Trophoblast cell (in vitro differentiated cells and primary cell): ENCODE measurements around the gene PSTPIP1.

Experiments used
- DNase-seq, 2 donors: peaks; one replicate each; pipeline ENCODE4 v3.0.0-alpha.2; 2016
- H2AFZ ChIP-seq: 2 replicates; pipeline ENCODE4 v1.6.1; 2013; ENCODE audit warnings: low read length, moderate library complexity, mild to moderate bottlenecking; ENCODE audit not compliant: insufficient read depth, poor library complexity
- H2AK5ac ChIP-seq: 2 replicates; pipeline ENCODE4 v1.6.1; 2013; ENCODE audit warnings: mild to moderate bottlenecking, low read length
- H2BK120ac ChIP-seq: 2 replicates; pipeline ENCODE4 v1.6.1; 2013; ENCODE audit warnings: low read length, mild to moderate bottlenecking, moderate library complexity; ENCODE audit not compliant: insufficient read depth, poor library complexity
- H2BK12ac ChIP-seq: 2 replicates; pipeline ENCODE4 v1.6.1; 2013; ENCODE audit warnings: mild to moderate bottlenecking, low read length, moderate library complexity
- H2BK5ac ChIP-seq: 2 replicates; pipeline ENCODE4 v1.6.1; 2013; ENCODE audit warnings: low read length, low read depth, moderate library complexity, mild to moderate bottlenecking; ENCODE audit not compliant: poor library complexity
- H3K14ac ChIP-seq: 2 replicates; pipeline ENCODE4 v1.6.1; 2013; ENCODE audit warnings: mild to moderate bottlenecking, low read length
- H3K18ac ChIP-seq: 2 replicates; pipeline ENCODE4 v1.6.1; 2013; ENCODE audit warnings: mild to moderate bottlenecking, low read length
- H3K23ac ChIP-seq: 2 replicates; pipeline ENCODE4 v1.6.1; 2013; ENCODE audit warnings: low read length
- H3K27ac ChIP-seq: 2 replicates; pipeline ENCODE4 v1.5.1; 2013; ENCODE audit warnings: low read depth, mild to moderate bottlenecking, inconsistent platforms, low read length, moderate library complexity
- H3K27me3 ChIP-seq: 2 replicates; pipeline ENCODE4 v1.6.1; 2013; ENCODE audit warnings: inconsistent platforms, mild to moderate bottlenecking, low read length, moderate library complexity; ENCODE audit not compliant: insufficient read depth
- H3K36me3 ChIP-seq, 2 experiments: 1 replicate in 1 of 2; 2 replicates in 1 of 2; pipeline ENCODE4 v1.6.1; 2013; ENCODE audit warnings: low read length in 2 of 2, mild to moderate bottlenecking in 2 of 2, moderate library complexity in 1 of 2; ENCODE audit not compliant: insufficient read depth in 2 of 2, control insufficient read depth in 1 of 2
- H3K4ac ChIP-seq: 2 replicates; pipeline ENCODE4 v1.6.1; 2013; ENCODE audit warnings: low read depth, mild to moderate bottlenecking, low read length, moderate library complexity
- H3K4me1 ChIP-seq, 2 experiments: 1 replicate in 1 of 2; 2 replicates in 1 of 2; pipeline ENCODE4 v1.6.1; 2013; ENCODE audit warnings: low read length in 2 of 2, mild to moderate bottlenecking in 2 of 2, moderate library complexity in 1 of 2; ENCODE audit not compliant: insufficient read depth in 2 of 2, control insufficient read depth in 1 of 2
- H3K4me2 ChIP-seq: 2 replicates; pipeline ENCODE4 v1.6.1; 2013; ENCODE audit warnings: inconsistent platforms, mild to moderate bottlenecking, low read length, moderate library complexity
- H3K4me3 ChIP-seq: 2 replicates; pipeline ENCODE4 v1.5.1; 2013; ENCODE audit warnings: mild to moderate bottlenecking, low read depth, low read length, inconsistent platforms
- H3K79me1 ChIP-seq: one replicate; pipeline ENCODE4 v1.6.1; 2013; ENCODE audit warnings: low read length
- H3K79me2 ChIP-seq: 2 replicates; pipeline ENCODE4 v1.6.1; 2013; ENCODE audit warnings: low read length, mild to moderate bottlenecking; ENCODE audit not compliant: control insufficient read depth, insufficient read depth, poor library complexity
- H3K9ac ChIP-seq: 2 replicates; pipeline ENCODE4 v1.6.1; 2013; ENCODE audit warnings: mild to moderate bottlenecking, low read length
- H3K9me3 ChIP-seq: 2 replicates; pipeline ENCODE4 v1.6.1; 2013; ENCODE audit warnings: low read depth, mild to moderate bottlenecking, control low read depth, inconsistent platforms, low read length; ENCODE audit not compliant: insufficient read depth
- H4K12ac ChIP-seq: 2 replicates; pipeline ENCODE4 v1.6.1; 2013; ENCODE audit warnings: low read depth, mild to moderate bottlenecking, low read length, moderate library complexity
- H4K8ac ChIP-seq: 2 replicates; pipeline ENCODE4 v1.6.1; 2013; ENCODE audit warnings: low read depth, mild to moderate bottlenecking, low read length, moderate library complexity
- H4K91ac ChIP-seq: one replicate; pipeline ENCODE4 v1.6.1; 2013; ENCODE audit warnings: low read depth, mild to moderate bottlenecking, low read length, moderate library complexity
- WGBS: extraction: QIAGEN DNeasy Blood & Tissue Kit; methylation state at CpG from one replicate; pipeline ENCODE4 v1.1.7; 2013; ENCODE audit warnings: missing lambda C conversion rate; ENCODE audit not compliant: insufficient read length, insufficient coverage; ENCODE audit errors: extremely low coverage; 5-methylcytosine and 5-hydroxymethylcytosine counted together

Gene PSTPIP1

GRCh38 chr15:76988867-76989780 is 5.8 kb upstream of the PSTPIP1 start:
- Histone ChIP-seq H3K36me3 (no peaks in the 10 kb centered on the region), H3K27ac (no peak overlapping the region), H2AFZ (no peak overlapping the region), H3K4ac (no peak overlapping the region), H3K79me1 (no peaks in the 10 kb centered on the region), H2AK5ac (no peak overlapping the region), H2BK5ac (no peak overlapping the region), H4K8ac (no peak overlapping the region), H3K9ac (no peak overlapping the region), H2BK120ac (no peak overlapping the region), H3K23ac (no peak overlapping the region), H3K4me1 (no peaks in the 10 kb centered on the region), H2BK12ac (no peak overlapping the region), H3K79me2 (no peaks in the 10 kb centered on the region), H4K12ac (no peak overlapping the region), H4K91ac (no peak overlapping the region), H3K14ac (no peak overlapping the region), H3K9me3 (no peaks in the 10 kb centered on the region), H3K27me3 (no peaks in the 10 kb centered on the region), H3K4me2 (no peak overlapping the region), H3K18ac (no peak overlapping the region), H3K4me3 (no peak overlapping the region)
- no peak for DNase-seq
- WGBS = no CpG with 5 or more reads among the region's 12 CpGs

- H4K12ac ChIP-seq = no peak overlapping the region
- H3K4me3 ChIP-seq = no peak overlapping the region
- no peak overlapping the region for H3K14ac ChIP-seq
- no peak overlapping the region for H2AK5ac ChIP-seq
- no peak overlapping the region for H2BK12ac ChIP-seq
- no peaks in the 10 kb centered on the region for H3K27me3 ChIP-seq
- no peak overlapping the region for H3K27ac ChIP-seq
- H3K4ac ChIP-seq = no peak overlapping the region
- H3K4me1 ChIP-seq = no peaks in the 10 kb centered on the region
- no peaks in the 10 kb centered on the region for H3K36me3 ChIP-seq
- H3K9ac ChIP-seq = no peak overlapping the region
- no peak overlapping the region for H4K91ac ChIP-seq
- no peak overlapping the region for H2AFZ ChIP-seq
- H3K18ac ChIP-seq = no peak overlapping the region
- H2BK5ac ChIP-seq = no peak overlapping the region
- no peaks in the 10 kb centered on the region for H3K79me1 ChIP-seq
- no peaks in the 10 kb centered on the region for H3K79me2 ChIP-seq
- H3K23ac ChIP-seq = no peak overlapping the region
- H3K9me3 ChIP-seq = no peaks in the 10 kb centered on the region
- H4K8ac ChIP-seq = no peak overlapping the region
- WGBS = no CpG with 5 or more reads among the region's 7 CpGs
- no peak overlapping the region for H3K4me2 ChIP-seq
- H2BK120ac ChIP-seq = no peak overlapping the region
- peak in 1 of 2 donors; percentile 23 for DNase-seq
These were observed 3.9 kb upstream of the PSTPIP1 start for GRCh38 chr15:76991048-76991447.

DNA sequence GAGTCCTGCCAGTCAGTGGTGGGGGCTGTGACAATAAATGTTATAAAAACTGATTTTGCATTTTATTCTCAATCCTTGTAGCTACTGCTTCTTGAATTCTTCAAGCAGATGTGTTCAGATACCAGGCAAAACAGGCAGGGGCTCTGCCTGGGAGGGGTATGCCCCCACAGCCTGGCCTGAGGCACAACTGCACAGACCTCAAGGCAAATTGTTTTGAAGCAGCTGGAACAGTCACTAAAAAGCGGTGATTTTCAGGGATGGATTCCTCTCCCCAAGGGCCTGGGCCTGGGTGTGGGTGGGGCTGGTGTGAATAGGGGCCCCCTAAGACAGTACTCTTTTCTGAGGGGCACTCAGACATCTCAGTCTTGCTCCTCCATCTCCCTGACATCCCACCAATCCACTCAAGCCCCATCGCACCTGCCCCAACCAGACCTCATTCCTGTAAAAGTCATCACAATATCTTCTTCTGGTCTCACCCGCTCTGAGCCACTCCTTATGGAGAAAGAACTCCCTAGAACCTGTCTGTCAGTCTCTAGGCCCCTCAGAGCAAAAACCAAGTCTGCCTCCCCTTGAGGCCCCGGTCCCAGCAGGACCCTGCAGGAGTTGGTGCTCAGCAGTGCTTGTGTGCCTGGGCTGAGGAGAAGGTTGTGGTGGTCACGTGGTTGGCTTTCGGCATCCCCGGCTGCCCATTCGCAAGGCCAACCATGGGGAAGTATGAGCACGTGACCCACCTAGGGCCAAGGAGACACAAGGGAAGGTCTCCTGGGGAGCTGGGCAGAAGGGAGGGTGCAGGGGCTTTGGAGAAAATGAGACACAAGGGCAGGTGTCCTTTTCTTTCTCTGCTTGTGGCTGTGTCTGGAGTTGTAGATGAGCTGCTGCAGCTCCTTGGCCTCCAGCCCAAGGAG is 2.9 kb upstream of the PSTPIP1 start:
- Histone ChIP-seq H3K27ac (no peak overlapping the region), H2BK12ac (no peak overlapping the region), H3K4ac (no peak overlapping the region), H4K12ac (no peak overlapping the region), H4K91ac (no peak overlapping the region), H3K14ac (no peak overlapping the region), H3K27me3 (no peaks in the 10 kb centered on the region), H3K79me1 (no peaks in the 10 kb centered on the region), H3K4me1 (no peaks in the 10 kb centered on the region), H3K9me3 (peaks cover 1% of the 10 kb centered on the region), H3K18ac (no peak overlapping the region), H3K4me2 (no peak overlapping the region), H3K36me3 (no peaks in the 10 kb centered on the region), H2BK120ac (no peak overlapping the region), H3K79me2 (no peaks in the 10 kb centered on the region), H3K4me3 (no peak overlapping the region), H2AK5ac (no peak overlapping the region), H3K23ac (no peak overlapping the region), H3K9ac (no peak overlapping the region), H4K8ac (no peak overlapping the region), H2AFZ (no peak overlapping the region), H2BK5ac (no peak overlapping the region)
- DNase-seq = peak in 1 of 2 donors; percentile 24
- WGBS = no CpG with 5 or more reads among the region's 9 CpGs

DNA sequence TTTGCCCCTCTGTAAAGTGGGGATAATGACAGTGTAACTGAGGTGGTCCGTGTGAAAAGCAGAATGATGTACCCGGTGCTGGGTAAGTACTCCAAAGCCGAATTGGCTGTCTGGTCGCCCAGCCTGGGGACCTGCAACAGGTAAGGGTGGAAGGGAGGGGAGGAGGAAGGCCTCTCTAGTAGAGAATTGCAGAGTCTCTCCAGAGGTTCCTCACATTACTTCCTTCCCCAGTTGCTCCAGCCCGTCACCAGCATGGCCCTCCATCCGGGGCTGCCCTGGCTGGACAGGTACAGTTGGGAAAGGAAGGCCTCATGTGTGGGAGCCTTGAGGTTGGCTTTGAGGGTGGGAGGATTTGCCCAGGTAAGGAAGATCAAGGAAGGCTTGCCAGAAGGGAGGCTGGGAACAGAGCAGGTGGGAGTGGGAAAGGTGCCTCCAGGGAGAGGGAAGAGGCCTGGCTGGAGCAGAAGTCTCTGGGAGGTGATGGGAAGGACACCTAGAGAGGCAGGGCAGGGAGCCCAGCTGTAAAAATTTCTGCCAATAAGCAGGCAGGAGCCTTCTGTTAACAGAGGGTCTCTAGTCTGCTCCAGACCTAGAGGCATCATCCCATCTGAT is 1.7 kb upstream of the PSTPIP1 start:
- Histone ChIP-seq H3K36me3 (no peaks in the 10 kb centered on the region), H2BK5ac (no peak overlapping the region), H3K9me3 (peaks cover 1% of the 10 kb centered on the region), H3K4ac (no peak overlapping the region), H3K79me2 (no peaks in the 10 kb centered on the region), H3K4me1 (no peaks in the 10 kb centered on the region), H3K18ac (no peak overlapping the region), H3K4me2 (no peak overlapping the region), H4K8ac (no peak overlapping the region), H3K23ac (no peak overlapping the region), H4K12ac (no peak overlapping the region), H3K4me3 (no peak overlapping the region), H2AK5ac (no peak overlapping the region), H3K14ac (no peak overlapping the region), H2AFZ (no peak overlapping the region), H2BK120ac (no peak overlapping the region), H3K9ac (no peak overlapping the region), H2BK12ac (no peak overlapping the region), H3K79me1 (no peaks in the 10 kb centered on the region), H4K91ac (no peak overlapping the region), H3K27ac (no peak overlapping the region), H3K27me3 (no peaks in the 10 kb centered on the region)
- no CpG with 5 or more reads among the region's 6 CpGs for WGBS
- no peak for DNase-seq
